NB4 (cell line): ENCODE measurements around the gene ZFYVE28.
"Not testable (repeated sequence)": the region's sequence is repeated elsewhere in the genome, so short reads cannot be mapped to it uniquely, and the experiment has no call there.

Experiments
- CTCF ChIP-seq: IDR thresholded peaks from one replicate; pipeline ENCODE4 v1.5.1; 2012; ENCODE audit warnings: low read depth, low read length
- MYC ChIP-seq: IDR thresholded peaks from 2 replicates; pipeline ENCODE4 v1.6.1; 2011; ENCODE audit warnings: low read depth, low read length

- not testable (repeated sequence) for TF ChIP-seq MYC, CTCF
Observed at GRCh38 chr4:2429945-2430757, 11.7 kb upstream of the ZFYVE28 start.
